ENCODE measurements around the gene MTHFD1L.

- no peak for TF ChIP-seq ARNTL (CRISPR knock-in tag; IDR thresholded peaks at IDR 0.05; ENCODE audit: borderline replicate concordance, low read depth)
- TF ChIP-seq OSR1 (CRISPR knock-in tag; IDR thresholded peaks at IDR 0.05): no peak
- no peak for TF ChIP-seq TOX (CRISPR knock-in tag; IDR thresholded peaks at IDR 0.05; ENCODE audit: borderline replicate concordance)
- TF ChIP-seq PPARA (CRISPR knock-in tag; IDR thresholded peaks at IDR 0.05; ENCODE audit: borderline replicate concordance): no peak
- no peak for TF ChIP-seq PATZ1 (CRISPR knock-in tag; IDR thresholded peaks at IDR 0.05; ENCODE audit: borderline replicate concordance)
- TF ChIP-seq ISL1 (CRISPR knock-in tag; IDR thresholded peaks at IDR 0.05): no peak
- TF ChIP-seq TCF4 (CRISPR knock-in tag; IDR thresholded peaks at IDR 0.05; ENCODE audit: borderline replicate concordance): no peak
- no peak for TF ChIP-seq ZC3H10 (CRISPR knock-in tag; IDR thresholded peaks at IDR 0.05)
- TF ChIP-seq ZFP3 (CRISPR knock-in tag; IDR thresholded peaks at IDR 0.05): no peak
- TF ChIP-seq ZFP30 (CRISPR knock-in tag; IDR thresholded peaks at IDR 0.05): no peak
- no peak for TF ChIP-seq CSDC2 (CRISPR knock-in tag; IDR thresholded peaks at IDR 0.05)
- TF ChIP-seq CSRNP3 (CRISPR knock-in tag; IDR thresholded peaks at IDR 0.05): no peak
- no peak for TF ChIP-seq ZNF8 (CRISPR knock-in tag; IDR thresholded peaks at IDR 0.05)
- TF ChIP-seq TSHZ2 (CRISPR knock-in tag; IDR thresholded peaks at IDR 0.05): no peak
Measured at GRCh38 chr6:150887978-150888563, 22.6 kb downstream of the MTHFD1L start.

All from SK-N-SH treated with all-trans-retinoic acid at 6 μM for 48 hours (cell line).